D721Med (cell line): ENCODE measurements around the gene EIF3K.
"Not testable (repeated sequence)": the region's sequence is repeated elsewhere in the genome, so short reads cannot be mapped to it uniquely, and the experiment has no call there.

ENCODE experiments used
- DNase-seq: peaks from one replicate; pipeline ENCODE4 v3.0.0; 2011; ENCODE audit warnings: low spot score; ENCODE audit not compliant: insufficient read length
- FAIRE-seq: peaks from 2 replicates; lab custom pipeline; 2011; peaks lifted over from hg19 to GRCh38; lab: Jason Lieb, UNC
- CTCF ChIP-seq: IDR thresholded peaks from 2 replicates; pipeline ENCODE4 v1.5.1; 2012; ENCODE audit warnings: mild to moderate bottlenecking, control low read depth; ENCODE audit not compliant: insufficient read depth; ENCODE audit errors: missing control alignments

The EIF3K gene

GRCh38 chr19:38583985-38584305 is 35.0 kb upstream of the EIF3K start:
- DNase-seq (no peak), FAIRE-seq (no peak)
- TF ChIP-seq CTCF: no peak

- no peak for TF ChIP-seq CTCF
- FAIRE-seq (no peak), DNase-seq (no peak)
Measured at GRCh38 chr19:38587562-38587961, 31.4 kb upstream of the EIF3K start.

GRCh38 chr19:38588041-38588440 is 30.9 kb upstream of the EIF3K start:
- no peak for FAIRE-seq
- no peak for TF ChIP-seq CTCF

GRCh38 chr19:38592940-38593339 is 26.0 kb upstream of the EIF3K start:
- no peak for TF ChIP-seq CTCF
- FAIRE-seq (no peak), DNase-seq (no peak)

More at GRCh38 chr19:38588041-38588440, 30.9 kb upstream of the EIF3K start:
- no peak for DNase-seq

GRCh38 chr19:38596057-38596981 is 22.7 kb upstream of the EIF3K start:
- TF ChIP-seq CTCF: no peak
- no peak for FAIRE-seq
- DNase-seq: no peak

GRCh38 chr19:38597075-38597474 is 21.9 kb upstream of the EIF3K start:
- no peak for TF ChIP-seq CTCF
- no peak for DNase-seq
- FAIRE-seq: no peak

GRCh38 chr19:38599722-38600121 is 19.3 kb upstream of the EIF3K start:
- DNase-seq: no peak
- TF ChIP-seq CTCF: no peak
- no peak for FAIRE-seq

GRCh38 chr19:38602856-38603255 is 16.1 kb upstream of the EIF3K start:
- not testable (repeated sequence) for FAIRE-seq, DNase-seq
